WTC11 (cell line): ENCODE measurements around the gene ATP2C1. TPM values are rescaled to one million over a fixed set of nuclear protein-coding genes. Genes with fewer than 3 reads are reported as not detected.

ENCODE experiments used
- ATAC-seq: fragments of 200-7000 bp; cut with Tn5 transposase; 2 replicates; pipeline ENCODE4 v1.10.0; 2021; ENCODE audit warnings: mild to moderate bottlenecking, moderate library complexity
- CTCF ChIA-PET: fragments of 300-600 bp; sonication (Branson Sonifier 250); formaldehyde crosslinking; loops from one replicate; lab custom pipeline; 2021; ENCODE audit warnings: antibody characterized with exemption; lab: Charles Lee
- POLR2A ChIA-PET: fragments of 350-600 bp; sonication (Branson Sonifier 250); formaldehyde crosslinking; loops from one replicate; lab custom pipeline; 2021; ENCODE audit warnings: antibody characterized with exemption; lab: Charles Lee
- DNase-seq: peaks from one replicate; pipeline ENCODE4 v3.0.0; 2021; ENCODE audit warnings: low spot score
- H3K27ac Mint-ChIP-seq: 2 replicates; pipeline ENCODE4 v1.8.0; 2021; ENCODE audit warnings: mixed read lengths
- H3K27me3 Mint-ChIP-seq: 2 replicates; pipeline ENCODE4 v1.8.0; 2021; ENCODE audit warnings: low read depth, mild to moderate bottlenecking, moderate library complexity, mixed read lengths
- H3K36me3 Mint-ChIP-seq: 2 replicates; pipeline ENCODE4 v1.8.0; 2021; ENCODE audit warnings: mixed read lengths
- H3K4me1 Mint-ChIP-seq: 2 replicates; pipeline ENCODE4 v1.8.0; 2022; ENCODE audit warnings: mixed read lengths
- H3K4me3 Mint-ChIP-seq: 2 replicates; pipeline ENCODE4 v1.8.0; 2021; ENCODE audit warnings: mild to moderate bottlenecking, moderate library complexity, mixed read lengths
- H3K9me3 Mint-ChIP-seq: 2 replicates; pipeline ENCODE4 v1.8.0; 2021; ENCODE audit warnings: mixed read lengths
- ATF1 ChIP-seq: sonication (generic); formaldehyde crosslinking; IDR thresholded peaks from 2 replicates; pipeline ENCODE4 v1.8.1; 2023; ENCODE audit warnings: mild to moderate bottlenecking, moderate library complexity, missing genetic modification reagents
- ATF3 ChIP-seq: sonication (generic); formaldehyde crosslinking; conservative IDR thresholded peaks from 2 replicates; pipeline ENCODE4 v1.8.1; 2022; ENCODE audit warnings: mild to moderate bottlenecking, missing genetic modification reagents
- CBFB ChIP-seq: sonication (generic); formaldehyde crosslinking; IDR thresholded peaks from 2 replicates; pipeline ENCODE4 v1.8.1; 2022; ENCODE audit warnings: mild to moderate bottlenecking, low read depth, missing genetic modification reagents
- E2F5 ChIP-seq: sonication (generic); formaldehyde crosslinking; IDR thresholded peaks from 2 replicates; pipeline ENCODE4 v1.8.1; 2022; ENCODE audit warnings: mild to moderate bottlenecking, moderate library complexity, missing genetic modification reagents
- ELF4 ChIP-seq: sonication (generic); formaldehyde crosslinking; IDR thresholded peaks from 2 replicates; pipeline ENCODE4 v1.8.1; 2022; ENCODE audit warnings: low read depth, mild to moderate bottlenecking, moderate library complexity, missing genetic modification reagents
- ESRRA ChIP-seq: sonication (generic); formaldehyde crosslinking; IDR thresholded peaks from 2 replicates; pipeline ENCODE4 v1.8.1; 2022; ENCODE audit warnings: mild to moderate bottlenecking, missing genetic modification reagents, borderline replicate concordance
- FOXK1 ChIP-seq: sonication (generic); formaldehyde crosslinking; IDR thresholded peaks from 2 replicates; pipeline ENCODE4 v1.8.0; 2022; ENCODE audit warnings: mild to moderate bottlenecking, moderate library complexity, missing genetic modification reagents
- GRHL2 ChIP-seq: fragments of 250-450 bp; sonication (Bioruptor Pico); IDR thresholded peaks from 2 replicates; pipeline ENCODE4 v1.8.0; 2022; ENCODE audit warnings: mild to moderate bottlenecking, moderate library complexity; ENCODE audit not compliant: insufficient replicate concordance, severe bottlenecking
- HMGA2 ChIP-seq: fragments of 250-450 bp; sonication (Bioruptor Pico); IDR thresholded peaks from 2 replicates; pipeline ENCODE4 v1.4.0; 2021; ENCODE audit warnings: mild to moderate bottlenecking, moderate library complexity
- KAT7 ChIP-seq: sonication (generic); formaldehyde crosslinking; IDR thresholded peaks from 2 replicates; pipeline ENCODE4 v1.8.1; 2023; ENCODE audit warnings: missing genetic modification reagents, mild to moderate bottlenecking, borderline replicate concordance
- MLX ChIP-seq: sonication (generic); formaldehyde crosslinking; IDR thresholded peaks from 2 replicates; pipeline ENCODE4 v1.8.1; 2023; ENCODE audit warnings: mild to moderate bottlenecking, missing genetic modification reagents, moderate library complexity
- NFATC4 ChIP-seq: fragments of 250-450 bp; sonication (Bioruptor Pico); IDR thresholded peaks from 2 replicates; pipeline ENCODE4 v1.9.0; 2021; ENCODE audit warnings: mild to moderate bottlenecking
- NFE2L1 ChIP-seq: sonication (generic); formaldehyde crosslinking; IDR thresholded peaks from 2 replicates; pipeline ENCODE4 v1.8.1; 2023; ENCODE audit warnings: missing genetic modification reagents
- NR1H2 ChIP-seq: sonication (generic); formaldehyde crosslinking; IDR thresholded peaks from 2 replicates; pipeline ENCODE4 v1.9.0; 2021; ENCODE audit warnings: mild to moderate bottlenecking, moderate library complexity, missing genetic modification reagents
- NR3C1 ChIP-seq: sonication (generic); formaldehyde crosslinking; conservative IDR thresholded peaks from 2 replicates; pipeline ENCODE4 v1.8.1; 2023; ENCODE audit warnings: low read depth, mild to moderate bottlenecking, missing genetic modification reagents
- PRRX2 ChIP-seq: fragments of 250-450 bp; sonication (Bioruptor Pico); IDR thresholded peaks from 2 replicates; pipeline ENCODE4 v1.8.0; 2021; ENCODE audit warnings: mild to moderate bottlenecking
- RELA ChIP-seq: sonication (generic); formaldehyde crosslinking; IDR thresholded peaks from 2 replicates; pipeline ENCODE4 v1.8.1; 2022; ENCODE audit warnings: missing genetic modification reagents, mild to moderate bottlenecking, borderline replicate concordance
- SMAD4 ChIP-seq: sonication (generic); formaldehyde crosslinking; IDR thresholded peaks from 2 replicates; pipeline ENCODE4 v1.8.0; 2022; ENCODE audit warnings: mild to moderate bottlenecking, missing genetic modification reagents
- SP1 ChIP-seq: sonication (generic); formaldehyde crosslinking; conservative IDR thresholded peaks from 2 replicates; pipeline ENCODE4 v1.8.1; 2022; ENCODE audit warnings: missing genetic modification reagents
- TCF7 ChIP-seq: sonication (generic); formaldehyde crosslinking; IDR thresholded peaks from 2 replicates; pipeline ENCODE4 v1.8.0; 2022; ENCODE audit warnings: mild to moderate bottlenecking, low read depth, missing genetic modification reagents, moderate library complexity
- TEAD4 ChIP-seq: sonication (generic); formaldehyde crosslinking; IDR thresholded peaks from 2 replicates; pipeline ENCODE4 v1.8.0; 2022; ENCODE audit warnings: mild to moderate bottlenecking, missing genetic modification reagents
- ZNF263 ChIP-seq: sonication (generic); formaldehyde crosslinking; IDR thresholded peaks from 2 replicates; pipeline ENCODE4 v1.8.1; 2022; ENCODE audit warnings: low read depth, mild to moderate bottlenecking, moderate library complexity, missing genetic modification reagents
- ZNF281 ChIP-seq: sonication (generic); formaldehyde crosslinking; IDR thresholded peaks from 2 replicates; pipeline ENCODE4 v1.8.0; 2023; ENCODE audit warnings: mild to moderate bottlenecking, missing genetic modification reagents
- ZNF317 ChIP-seq: sonication (generic); formaldehyde crosslinking; IDR thresholded peaks from 2 replicates; pipeline ENCODE4 v1.8.1; 2023; ENCODE audit warnings: low read depth, mild to moderate bottlenecking, moderate library complexity, missing genetic modification reagents, borderline replicate concordance
- ZNF532 ChIP-seq: fragments of 250-450 bp; sonication (Bioruptor Pico); IDR thresholded peaks from 2 replicates; pipeline ENCODE4 v1.9.0; 2021; ENCODE audit warnings: mild to moderate bottlenecking, borderline replicate concordance
- total RNA-seq: library from RNA; stranded (reverse); gene quantifications from 3 replicates; pipeline ENCODE4 v1.2.3, GENCODE V29; 2021

Gene ATP2C1
- total RNA-seq, 1 experiment from 2014 or later, result 62.5 TPM

GRCh38 chr3:130975251-130975650 lies 81.4 kb downstream of the ATP2C1 start (continued):
- TF ChIP-seq ATF1 (CRISPR knock-in tag) (no peak), RELA (CRISPR knock-in tag) (no peak), GRHL2 (CRISPR knock-in tag) (no peak), KAT7 (CRISPR knock-in tag) (no peak), SP1 (CRISPR knock-in tag) (no peak), TEAD4 (CRISPR knock-in tag) (no peak), CBFB (CRISPR knock-in tag) (no peak)

GRCh38 chr3:130976706-130977105 lies 82.8 kb downstream of the ATP2C1 start:
- TF ChIP-seq TCF7 (CRISPR knock-in tag) (no peak), FOXK1 (CRISPR knock-in tag) (no peak), ELF4 (no peak), HMGA2 (no peak)
- Mint-ChIP-seq H3K4me3 (no peak overlapping the region), H3K36me3 (peaks cover 11% of the 10 kb centered on the region), H3K9me3 (no peaks in the 10 kb centered on the region), H3K4me1 (peaks cover 25% of the 10 kb centered on the region), H3K27me3 (no peaks in the 10 kb centered on the region), H3K27ac (no peak overlapping the region)
- ChIA-PET CTCF (no interaction called here), POLR2A (no interaction called here)
- DNase-seq (no peak), ATAC-seq (no peak)

GRCh38 chr3:130979117-130979516 lies 85.2 kb downstream of the ATP2C1 start:
- Mint-ChIP-seq H3K27ac (no peak overlapping the region), H3K4me3 (no peak overlapping the region), H3K27me3 (no peaks in the 10 kb centered on the region), H3K36me3 (peaks cover 7% of the 10 kb centered on the region), H3K9me3 (no peaks in the 10 kb centered on the region), H3K4me1 (peaks cover 14% of the 10 kb centered on the region)
- POLR2A ChIA-PET, result no interaction called here
- DNase-seq (no peak), ATAC-seq (no peak)
- CTCF ChIA-PET, result no interaction called here
- TF ChIP-seq ZNF317 (CRISPR knock-in tag) (no peak), PRRX2 (CRISPR knock-in tag) (no peak), ZNF263 (no peak), ZNF281 (CRISPR knock-in tag) (no peak), MLX (no peak), NR1H2 (CRISPR knock-in tag) (no peak), SMAD4 (CRISPR knock-in tag) (no peak), E2F5 (CRISPR knock-in tag) (no peak), FOXK1 (CRISPR knock-in tag) (no peak), NR3C1 (CRISPR knock-in tag) (no peak), ATF3 (CRISPR knock-in tag) (no peak), NFE2L1 (CRISPR knock-in tag) (no peak), NFATC4 (CRISPR knock-in tag) (no peak), ESRRA (no peak), ZNF532 (CRISPR knock-in tag) (no peak)
